Measurements from ENCODE around the gene GALNT10.
A peak's percentile ranks its signal among the peaks of the same experiment; 100 is the strongest.

Gene GALNT10

DNA sequence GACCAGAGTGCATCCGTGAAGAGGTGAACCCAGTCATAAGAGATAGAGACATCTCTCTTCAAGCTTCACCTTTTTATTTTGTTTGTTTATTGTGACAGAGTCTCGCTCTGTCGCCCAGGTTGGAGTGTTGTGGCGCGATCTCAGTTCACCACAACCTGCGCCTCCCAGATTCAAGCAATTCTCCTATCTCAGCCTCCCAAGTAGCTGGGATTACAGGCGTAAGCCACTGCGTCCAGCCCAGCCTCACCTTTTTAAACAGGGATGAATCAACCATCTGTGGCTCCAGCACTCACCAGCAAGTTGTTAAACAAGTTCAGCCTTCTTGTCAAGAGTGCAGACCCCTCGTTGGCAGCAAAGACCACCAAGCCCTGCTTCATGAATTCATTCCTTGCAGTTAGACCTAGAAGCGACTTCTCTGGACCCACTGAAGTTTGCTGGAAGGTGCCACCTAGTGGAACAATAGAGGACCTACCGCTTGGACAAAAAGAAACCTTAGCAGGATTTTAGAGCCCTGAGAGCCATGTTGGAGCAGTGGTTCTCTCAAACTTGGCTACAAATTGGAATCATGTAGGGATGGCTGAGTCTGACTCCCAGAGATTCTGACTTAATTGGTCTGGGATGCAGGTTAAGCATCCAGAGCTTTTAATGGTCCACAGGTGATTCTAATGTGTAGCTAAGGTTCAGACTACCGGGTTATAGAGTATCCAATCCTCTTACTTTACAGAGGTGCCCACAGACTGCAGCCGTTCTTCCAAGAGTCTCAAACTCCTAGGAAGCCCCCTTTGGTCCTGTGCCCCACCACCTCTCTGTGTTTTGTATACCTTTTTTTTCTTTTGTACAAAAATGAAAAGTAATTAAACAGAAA lies 10.5 kb upstream of the GALNT10 start:
- peak; percentile 30 for DNase-seq

DNA sequence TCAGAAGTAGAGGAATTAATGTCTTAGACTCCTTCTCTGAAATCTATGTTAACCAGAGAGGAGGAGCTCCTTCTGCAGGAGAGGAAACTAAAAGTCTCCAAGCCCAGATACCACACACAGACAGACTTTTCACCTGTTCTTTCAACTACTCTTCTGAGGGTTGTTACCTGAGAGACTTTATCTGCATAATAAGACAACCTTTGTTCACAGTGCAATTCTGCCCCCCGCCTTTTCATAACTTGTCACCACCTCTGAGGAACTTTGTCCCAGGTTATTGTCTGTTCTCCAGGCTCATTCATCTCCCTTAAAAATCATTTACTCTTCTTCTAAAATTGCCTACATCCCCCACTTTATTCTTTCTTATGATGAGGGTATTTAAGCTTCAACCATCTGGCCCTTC lies 9.4 kb upstream of the GALNT10 start:
- no peak for DNase-seq

DNA sequence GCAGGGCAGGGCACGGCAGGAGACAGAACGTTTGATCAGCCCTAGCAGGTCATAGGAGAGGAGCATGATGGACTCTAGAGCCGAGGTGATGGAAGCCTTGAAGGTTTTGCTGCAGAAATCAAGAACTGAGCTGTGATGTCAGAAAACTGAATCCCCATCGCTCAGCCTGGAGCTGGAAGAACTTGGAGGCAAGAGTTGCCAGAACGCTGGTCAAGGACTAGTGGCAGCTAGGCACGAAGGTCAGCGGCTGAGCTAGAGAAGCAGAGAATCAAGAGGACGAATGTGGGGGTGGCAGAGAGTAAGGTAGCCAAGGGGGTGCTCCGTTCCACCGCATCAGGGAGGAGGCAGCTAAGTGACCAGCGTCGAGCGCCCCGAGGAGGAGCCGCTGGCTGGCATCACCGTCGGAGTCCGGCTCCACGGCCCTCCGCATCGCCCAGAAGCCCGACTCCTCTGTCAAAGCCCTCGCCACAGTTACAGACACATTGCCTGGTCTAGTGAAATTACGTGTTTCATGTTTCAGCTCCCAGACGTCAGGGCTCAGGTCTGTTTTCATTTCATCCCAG lies 1.2 kb upstream of the GALNT10 start:
- no peak for DNase-seq

DNA sequence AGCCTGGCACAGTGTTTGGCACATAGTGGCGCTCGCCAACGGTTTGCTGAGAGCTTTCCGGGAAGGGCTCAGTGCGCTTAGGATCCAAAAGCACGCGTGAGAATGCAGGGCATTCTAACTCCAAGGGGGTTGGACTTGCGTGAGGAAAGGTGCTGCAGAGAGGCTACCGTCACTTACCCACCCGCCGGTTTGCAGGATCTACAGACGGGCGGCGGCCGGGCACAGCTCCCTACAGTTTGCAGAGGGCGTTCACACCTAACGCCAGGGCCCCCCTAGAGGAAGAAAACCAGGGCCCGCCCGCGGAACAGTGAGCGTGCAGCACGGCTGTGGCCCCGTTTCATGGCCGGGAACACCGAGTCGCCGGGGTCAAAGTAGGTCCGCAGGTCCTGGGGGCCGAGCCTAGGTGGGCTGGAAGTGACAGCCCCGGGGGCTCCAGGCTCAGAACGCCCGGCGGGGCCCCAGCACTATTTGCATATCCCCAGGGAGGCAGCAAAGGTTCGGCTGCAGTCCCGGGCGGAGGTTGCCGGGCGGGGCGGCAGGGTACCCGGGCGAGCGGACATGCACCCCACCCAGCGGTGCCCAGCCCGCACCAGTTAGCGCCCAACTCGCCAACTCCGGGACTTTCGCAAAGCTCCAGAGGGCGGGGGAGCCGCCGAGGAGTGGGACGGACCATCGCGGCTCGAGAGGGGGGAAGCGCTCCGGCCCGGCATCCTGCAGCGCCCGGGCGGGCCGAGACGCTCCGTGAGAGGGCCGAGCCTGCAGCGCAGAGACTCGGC lies 526 bp upstream of the GALNT10 start:
- DNase-seq: peak; percentile 83

- DNase-seq: peak; percentile 24
Measured at GRCh38 chr5:154191467-154192261, 1.1 kb downstream of the GALNT10 start.

GRCh38 chr5:154193283-154193682 lies 2.8 kb downstream of the GALNT10 start:
- DNase-seq: no peak

DNA sequence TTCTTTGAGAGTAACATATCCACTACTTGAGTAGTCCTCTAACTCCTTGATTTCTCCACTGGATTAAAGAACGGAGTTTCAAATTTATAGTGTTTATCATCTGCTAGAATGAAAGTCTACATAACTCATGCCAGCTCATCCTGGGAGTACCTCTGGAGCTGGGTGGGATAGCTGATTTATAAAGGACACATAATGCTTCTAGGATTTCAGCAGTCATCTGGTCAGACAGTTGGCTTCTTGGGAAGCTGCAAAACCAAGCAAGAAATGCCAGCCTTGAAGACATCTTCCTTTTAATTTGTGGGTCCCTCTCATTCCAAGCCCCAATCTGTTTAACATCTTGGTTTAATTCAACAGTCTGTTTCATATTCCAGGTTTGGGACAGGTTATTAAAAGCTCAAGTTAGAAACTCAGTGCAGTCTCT lies 3.2 kb downstream of the GALNT10 start:
- no peak for DNase-seq

DNA sequence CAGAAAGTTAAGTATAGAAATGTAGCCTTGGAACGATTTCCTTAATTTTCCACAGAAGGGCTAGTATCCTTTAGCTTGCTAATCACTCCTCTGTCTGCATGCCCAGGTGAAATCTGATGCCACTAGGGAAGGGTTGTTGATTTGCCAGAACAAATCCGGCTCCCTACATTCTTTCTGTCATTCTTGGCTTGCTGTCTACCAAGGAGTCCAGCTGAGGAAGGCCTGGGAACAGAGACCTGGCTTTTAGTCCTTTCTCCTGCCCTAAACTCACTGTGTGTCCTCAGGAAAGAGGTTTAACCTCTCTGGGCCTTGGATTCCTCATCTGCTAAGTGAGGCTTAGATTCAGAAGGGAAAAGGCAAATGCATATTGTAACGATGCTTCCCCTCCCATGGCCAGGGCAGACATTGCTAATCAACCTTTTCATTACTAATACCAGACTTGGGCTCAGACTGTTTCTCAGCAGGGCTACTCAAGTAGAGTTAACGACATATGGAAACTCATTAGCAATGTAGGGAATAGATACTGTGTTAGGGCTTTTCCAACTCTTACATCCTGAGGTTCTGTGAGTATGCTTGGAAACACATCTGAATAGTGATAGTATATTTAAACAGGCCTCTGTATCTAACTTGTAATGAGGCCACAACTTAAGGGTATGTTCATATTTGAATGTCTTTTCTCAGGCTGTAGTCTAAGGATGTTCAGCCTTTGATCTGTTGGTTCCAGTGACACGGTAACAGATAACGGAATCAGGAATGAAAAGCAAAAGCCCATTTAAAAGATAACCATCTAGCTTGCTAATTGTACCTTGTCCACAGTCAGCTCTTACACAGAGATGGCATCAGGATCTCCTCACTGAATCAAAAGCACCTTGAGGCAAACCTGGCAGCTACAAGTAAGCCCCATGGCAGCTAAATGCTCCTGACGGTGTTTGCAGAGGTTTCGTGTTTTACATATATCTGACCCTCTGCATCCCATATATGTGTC lies 4.1 kb downstream of the GALNT10 start:
- no peak for DNase-seq

GRCh38 chr5:154196281-154196680 lies 5.7 kb downstream of the GALNT10 start:
- no peak for DNase-seq

DNA sequence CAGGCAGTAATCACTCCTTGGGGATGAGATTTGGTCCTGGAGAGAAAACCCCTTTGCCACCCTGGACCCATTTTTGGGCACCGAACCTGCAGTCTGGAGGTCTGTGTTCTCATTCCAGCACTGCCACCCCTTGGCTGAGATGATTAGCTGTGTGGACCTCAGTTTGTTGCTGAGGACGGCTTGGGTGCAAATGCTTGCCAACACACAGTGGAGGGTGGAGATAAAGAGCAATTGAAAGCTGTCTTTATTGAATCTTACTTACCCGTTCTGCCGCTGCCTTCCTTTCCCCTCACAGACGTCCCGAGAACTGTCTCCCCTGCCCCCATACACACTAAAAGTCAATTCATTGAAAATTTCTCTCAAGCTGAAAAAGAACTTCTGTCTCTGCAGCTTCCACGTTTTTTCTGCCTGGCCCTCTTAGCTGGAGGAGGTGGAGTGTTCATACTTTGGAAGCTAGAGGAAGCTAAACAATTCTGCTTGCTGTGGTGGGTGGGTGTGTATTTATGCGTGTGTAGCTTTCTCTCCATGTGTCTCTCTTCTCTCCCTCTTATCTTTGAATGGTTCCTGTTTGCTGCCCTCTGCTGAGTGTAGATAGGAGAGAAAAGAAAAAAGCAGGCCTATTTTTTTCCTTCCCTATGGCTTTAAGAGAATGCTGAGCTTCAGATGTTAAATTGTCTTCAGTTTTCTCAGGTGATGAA lies 6.6 kb downstream of the GALNT10 start:
- no peak for DNase-seq

GRCh38 chr5:154197801-154198491 lies 7.4 kb downstream of the GALNT10 start:
- peak; percentile 76 for DNase-seq

GRCh38 chr5:154198611-154199230 lies 8.2 kb downstream of the GALNT10 start:
- DNase-seq: no peak

GRCh38 chr5:154199263-154199662 lies 8.7 kb downstream of the GALNT10 start:
- DNase-seq: no peak

DNA sequence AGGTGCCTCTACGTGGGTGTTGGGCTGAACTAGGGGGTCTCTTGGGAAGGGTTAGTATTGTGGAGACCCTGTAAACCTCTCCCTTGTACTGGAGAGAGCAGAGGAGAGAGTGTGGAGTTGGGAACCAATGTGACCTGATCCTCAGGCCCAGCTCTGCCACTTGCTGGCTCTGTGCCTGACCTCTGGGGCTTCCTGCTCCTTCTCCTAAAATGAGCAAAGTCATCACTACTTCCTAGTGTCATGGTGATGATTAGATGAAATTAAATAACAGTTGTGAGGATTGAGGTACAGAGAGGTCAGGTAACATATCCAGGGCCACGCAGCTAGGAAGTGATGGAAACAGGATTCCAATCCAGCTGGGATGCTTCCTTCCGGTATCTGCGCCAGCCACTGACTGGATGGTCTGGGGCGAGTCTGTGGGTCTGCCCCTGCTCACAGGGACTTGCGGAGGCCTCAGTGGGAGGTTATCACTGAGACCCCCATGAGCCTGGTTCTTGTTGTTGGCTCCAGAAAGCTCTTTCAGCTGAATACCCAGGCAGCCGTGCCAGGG lies 9.2 kb downstream of the GALNT10 start:
- no peak for DNase-seq

DNA sequence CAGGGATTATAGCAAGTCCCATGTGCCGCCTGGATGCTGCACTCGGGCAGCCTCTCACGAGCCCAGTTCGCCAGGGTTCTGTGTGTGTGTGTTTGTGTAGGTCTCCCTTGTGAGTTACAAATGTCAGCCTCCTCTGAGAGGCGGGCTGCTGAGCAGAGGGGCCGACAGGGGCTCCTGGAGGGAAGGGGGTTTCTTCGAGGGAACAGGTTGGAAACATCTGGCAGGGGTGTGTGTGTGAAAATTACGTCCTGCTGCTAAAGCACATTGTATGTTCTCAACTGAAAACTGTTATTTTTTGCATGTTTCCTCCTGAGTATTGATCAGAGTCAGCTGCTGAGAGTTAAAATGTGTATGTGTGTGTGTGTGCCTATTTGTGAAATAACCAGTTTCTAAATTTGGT lies 9.7 kb downstream of the GALNT10 start:
- DNase-seq: no peak

GRCh38 chr5:154201108-154201769 lies 10.7 kb downstream of the GALNT10 start:
- no peak for DNase-seq

DNA sequence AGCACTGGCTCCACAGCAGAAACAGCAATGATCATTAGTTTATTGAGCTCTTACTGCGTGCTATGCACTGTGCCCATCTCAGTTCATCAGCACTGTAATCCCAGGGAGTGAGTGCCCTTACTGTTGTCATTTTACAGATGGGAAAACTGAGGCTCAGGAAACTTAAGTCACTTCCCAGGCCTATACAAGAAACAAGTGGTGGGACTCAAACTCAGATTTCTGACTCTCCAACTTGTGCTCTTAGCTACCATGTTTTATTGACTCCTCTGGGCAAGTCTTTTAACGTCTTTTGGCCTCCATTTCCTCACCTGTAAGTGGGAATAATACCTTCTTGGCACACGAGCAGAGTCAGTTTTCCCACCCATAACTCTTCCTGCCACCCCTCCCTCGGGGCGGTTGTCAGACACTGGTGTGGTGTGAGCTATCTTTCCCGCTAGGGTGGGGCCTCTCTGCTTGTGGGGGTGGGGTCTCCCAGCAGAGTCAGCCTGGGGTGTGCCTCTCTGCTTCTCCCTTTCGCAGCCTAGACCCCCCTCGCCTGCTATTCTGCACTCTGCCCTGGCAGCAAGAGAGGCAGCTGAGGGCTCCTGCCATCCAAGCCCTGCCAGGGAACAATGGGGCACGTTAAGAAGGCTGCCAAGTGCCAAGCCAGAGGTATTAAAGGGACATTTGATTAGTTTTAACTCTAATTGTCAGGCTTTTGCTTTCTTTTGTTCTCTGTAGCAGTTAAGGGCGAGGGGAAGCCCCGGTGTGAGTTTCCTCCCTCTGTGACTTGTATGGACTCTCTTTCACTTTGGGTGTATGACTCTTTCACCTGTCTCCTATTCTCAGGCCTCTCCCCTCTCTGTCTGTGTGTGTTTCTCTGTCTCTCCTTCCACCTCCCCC lies 12.1 kb downstream of the GALNT10 start:
- peak; percentile 67 for DNase-seq
